Measurements from ENCODE around the gene COL6A1. TPM values are rescaled to one million over a fixed set of nuclear protein-coding genes. Genes with fewer than 3 reads are reported as not detected.

COL6A1 gene
- polyA plus RNA-seq, 1 donor from 2014 or later = 29.4 TPM

DNA sequence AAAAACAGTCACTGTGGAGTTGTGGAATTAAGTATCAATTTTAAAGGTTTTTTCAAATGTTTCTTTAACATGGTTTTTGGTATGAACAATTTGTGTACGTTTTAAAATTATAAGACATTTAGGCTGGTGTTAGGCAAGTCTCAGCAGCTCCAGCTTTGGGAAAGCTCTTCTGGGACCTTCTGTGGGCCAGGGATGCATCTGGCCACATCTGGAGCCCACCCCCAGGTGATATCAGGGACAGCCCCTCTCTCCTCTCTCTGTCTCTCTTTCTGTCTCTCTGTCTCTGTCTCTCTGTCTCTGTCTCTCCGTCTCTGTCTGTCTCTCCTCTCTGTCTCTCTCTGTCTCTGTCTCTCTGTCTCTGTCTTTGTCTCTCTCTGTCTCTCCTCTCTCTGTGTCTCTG is 1.3 kb upstream of the COL6A1 start:
- H3K4me3 ChIP-seq (ENCODE audit: low read length) = peak overlapping the region; percentile 63
- no peaks in the 10 kb centered on the region for H3K9me3 ChIP-seq (ENCODE audit: low read length)
- H3K4me2 ChIP-seq (ENCODE audit: low read length) = no peak overlapping the region
- no peak overlapping the region for H3K9ac ChIP-seq (ENCODE audit: low read length)
- peaks cover 9% of the 10 kb centered on the region for H3F3A ChIP-seq (ENCODE audit: insufficient read depth, low read length, poor library complexity, severe bottlenecking)
- no peaks in the 10 kb centered on the region for H3K9me2 ChIP-seq (ENCODE audit: insufficient read depth, low read length)
- no peak overlapping the region for H2AFZ ChIP-seq (ENCODE audit: low read depth, low read length)
- TF ChIP-seq RAD21 (conservative IDR thresholded peaks at IDR 0.05) (no peak), EP300 (conservative IDR thresholded peaks at IDR 0.05; ENCODE audit: poor library complexity, severe bottlenecking) (no peak), TAF1 (IDR thresholded peaks at IDR 0.05; ENCODE audit: low read depth) (no peak), POLR2AphosphoS5 (IDR thresholded peaks at IDR 0.05) (no peak), SMC3 (conservative IDR thresholded peaks at IDR 0.05; ENCODE audit: poor library complexity) (no peak), MXI1 (conservative IDR thresholded peaks at IDR 0.05; ENCODE audit: poor library complexity, severe bottlenecking) (no peak), EZH2 (IDR thresholded peaks at IDR 0.05; ENCODE audit: borderline replicate concordance, insufficient read depth, low read length, poor library complexity, severe bottlenecking) (no peak)
- TF ChIP-seq, protein P1, sequence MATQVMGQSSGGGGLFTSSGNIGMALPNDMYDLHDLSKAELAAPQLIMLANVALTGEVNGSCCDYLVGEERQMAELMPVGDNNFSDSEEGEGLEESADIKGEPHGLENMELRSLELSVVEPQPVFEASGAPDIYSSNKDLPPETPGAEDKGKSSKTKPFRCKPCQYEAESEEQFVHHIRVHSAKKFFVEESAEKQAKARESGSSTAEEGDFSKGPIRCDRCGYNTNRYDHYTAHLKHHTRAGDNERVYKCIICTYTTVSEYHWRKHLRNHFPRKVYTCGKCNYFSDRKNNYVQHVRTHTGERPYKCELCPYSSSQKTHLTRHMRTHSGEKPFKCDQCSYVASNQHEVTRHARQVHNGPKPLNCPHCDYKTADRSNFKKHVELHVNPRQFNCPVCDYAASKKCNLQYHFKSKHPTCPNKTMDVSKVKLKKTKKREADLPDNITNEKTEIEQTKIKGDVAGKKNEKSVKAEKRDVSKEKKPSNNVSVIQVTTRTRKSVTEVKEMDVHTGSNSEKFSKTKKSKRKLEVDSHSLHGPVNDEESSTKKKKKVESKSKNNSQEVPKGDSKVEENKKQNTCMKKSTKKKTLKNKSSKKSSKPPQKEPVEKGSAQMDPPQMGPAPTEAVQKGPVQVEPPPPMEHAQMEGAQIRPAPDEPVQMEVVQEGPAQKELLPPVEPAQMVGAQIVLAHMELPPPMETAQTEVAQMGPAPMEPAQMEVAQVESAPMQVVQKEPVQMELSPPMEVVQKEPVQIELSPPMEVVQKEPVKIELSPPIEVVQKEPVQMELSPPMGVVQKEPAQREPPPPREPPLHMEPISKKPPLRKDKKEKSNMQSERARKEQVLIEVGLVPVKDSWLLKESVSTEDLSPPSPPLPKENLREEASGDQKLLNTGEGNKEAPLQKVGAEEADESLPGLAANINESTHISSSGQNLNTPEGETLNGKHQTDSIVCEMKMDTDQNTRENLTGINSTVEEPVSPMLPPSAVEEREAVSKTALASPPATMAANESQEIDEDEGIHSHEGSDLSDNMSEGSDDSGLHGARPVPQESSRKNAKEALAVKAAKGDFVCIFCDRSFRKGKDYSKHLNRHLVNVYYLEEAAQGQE (IDR thresholded peaks at IDR 0.05; ENCODE audit: borderline replicate concordance) = no peak
- H4K20me1 ChIP-seq (ENCODE audit: insufficient read depth) = no peaks in the 10 kb centered on the region
- peaks cover 4% of the 10 kb centered on the region for H3K27me3 ChIP-seq (ENCODE audit: insufficient read depth, low read depth, low read length)
- H3K79me2 ChIP-seq (replicated peaks; ENCODE audit: insufficient read depth, low read length) = no peaks in the 10 kb centered on the region
- H3K27ac ChIP-seq (ENCODE audit: low read length) = no peak overlapping the region
- H3K36me3 ChIP-seq (ENCODE audit: insufficient read depth, low read length) = no peaks in the 10 kb centered on the region

- H2AFZ ChIP-seq (ENCODE audit: low read depth, low read length) = no peak overlapping the region
- H3K4me3 ChIP-seq (ENCODE audit: low read length) = peak overlapping the region; percentile 63
- peak overlapping the region; percentile 55 for H3K4me2 ChIP-seq (ENCODE audit: low read length)
- H3K9ac ChIP-seq (ENCODE audit: low read length) = no peak overlapping the region
- H3F3A ChIP-seq (ENCODE audit: insufficient read depth, low read length, poor library complexity, severe bottlenecking) = peaks cover 9% of the 10 kb centered on the region
- no peaks in the 10 kb centered on the region for H3K79me2 ChIP-seq (replicated peaks; ENCODE audit: insufficient read depth, low read length)
- TF ChIP-seq, protein P1 (IDR thresholded peaks at IDR 0.05; ENCODE audit: borderline replicate concordance) = no peak
- no peak for TF ChIP-seq EZH2 (IDR thresholded peaks at IDR 0.05; ENCODE audit: borderline replicate concordance, insufficient read depth, low read length, poor library complexity, severe bottlenecking)
- no peak for TF ChIP-seq CTCF (IDR thresholded peaks at IDR 0.05; ENCODE audit: poor library complexity, severe bottlenecking)
- no peak for TF ChIP-seq TAF1 (IDR thresholded peaks at IDR 0.05; ENCODE audit: low read depth)
- TF ChIP-seq SMC3 (conservative IDR thresholded peaks at IDR 0.05; ENCODE audit: poor library complexity) = no peak
- no peak for TF ChIP-seq RAD21 (conservative IDR thresholded peaks at IDR 0.05)
- no peak for TF ChIP-seq EP300 (conservative IDR thresholded peaks at IDR 0.05; ENCODE audit: poor library complexity, severe bottlenecking)
- no peak for TF ChIP-seq MXI1 (conservative IDR thresholded peaks at IDR 0.05; ENCODE audit: poor library complexity, severe bottlenecking)
- no peak overlapping the region for H3K27ac ChIP-seq (ENCODE audit: low read length)
- no peaks in the 10 kb centered on the region for H4K20me1 ChIP-seq (ENCODE audit: insufficient read depth)
- no peaks in the 10 kb centered on the region for H3K9me2 ChIP-seq (ENCODE audit: insufficient read depth, low read length)
- peaks cover 2% of the 10 kb centered on the region for H3K27me3 ChIP-seq (ENCODE audit: insufficient read depth, low read depth, low read length)
- no peaks in the 10 kb centered on the region for H3K9me3 ChIP-seq (ENCODE audit: low read length)
- H3K36me3 ChIP-seq (ENCODE audit: insufficient read depth, low read length) = no peaks in the 10 kb centered on the region
These were observed 873 bp upstream of the COL6A1 start for GRCh38 chr21:45980697-45981096.

All from neural cell (in vitro differentiated cells).